GM18499 (cell line): ENCODE measurements around the gene OR13C2.

Experiments used
- ATAC-seq: cut with Tn5 transposase; IDR thresholded peaks from one replicate; pipeline ENCODE4 v1.9.1; 2021; ENCODE audit warnings: moderate number of reproducible peaks; ENCODE audit not compliant: insufficient read depth, unreplicated experiment

The OR13C2 gene

GRCh38 chr9:104555521-104555920, 49.9 kb downstream of the OR13C2 start:
- no peak for ATAC-seq
